Measurements from ENCODE around the gene CORO7.
A peak's percentile ranks its signal among the peaks of the same experiment; 100 is the strongest.

The CORO7 gene

DNA sequence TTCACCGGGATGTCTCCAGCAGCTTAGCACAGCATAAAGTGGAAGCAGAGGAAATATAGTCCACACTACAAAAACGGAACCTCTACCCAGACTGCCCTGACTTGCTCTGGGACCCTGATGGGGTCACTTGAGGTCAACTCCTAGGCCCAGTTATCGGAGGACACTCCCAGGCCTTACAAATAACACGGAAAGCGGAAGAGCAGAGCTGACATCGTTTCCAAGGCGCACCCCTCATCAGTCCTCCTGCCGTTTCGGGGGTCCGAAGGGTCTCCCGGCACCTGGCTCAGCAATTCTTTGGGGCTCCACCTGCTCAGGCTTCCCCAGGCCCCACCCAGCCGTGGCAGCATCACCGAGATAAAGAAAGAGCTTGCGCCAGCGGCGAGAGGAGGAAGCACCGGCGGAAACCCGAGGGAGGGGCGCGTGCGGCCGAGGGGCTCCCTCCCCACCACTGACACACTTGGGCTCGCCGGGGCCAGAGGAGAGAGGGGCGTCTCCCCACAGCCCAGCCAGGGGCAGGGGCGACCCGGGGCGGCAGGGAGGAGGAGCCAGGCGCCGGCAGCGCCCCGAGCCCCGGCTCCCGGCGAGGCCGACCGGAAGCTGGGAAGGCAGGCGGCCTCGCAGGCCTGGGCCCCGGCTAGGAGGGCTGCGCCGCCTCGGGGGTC lies 727 bp downstream of the CORO7 start:
- H3K27ac ChIP-seq = peak overlapping the region; percentile 94 to 99 (median 98)
- H3K9ac ChIP-seq = peak overlapping the region; percentile 91 to 100 (median 98)
- peak overlapping the region; percentile 82 to 99 (median 95) for H3K4me2 ChIP-seq
- peaks cover 25 to 58% (median 36%) of the 10 kb centered on the region in 10 experiments for H3K4me1 ChIP-seq
- peak overlapping the region; percentile 89 to 99 (median 94) for H3K4me3 ChIP-seq
- H3K27me3 ChIP-seq = no peaks in the 10 kb centered on the region
- peak in 3 of 11 experiments; percentile 8 to 23 (median 21); a peak in 1 of 22 replicates for TF ChIP-seq Cebpa-rat (IDR thresholded peaks at IDR 0.05)
- H3K36me3 ChIP-seq = peaks cover 28 to 40% (median 31%) of the 10 kb centered on the region in 11 experiments
- peaks cover 43 to 56% (median 47%) of the 10 kb centered on the region in 11 experiments for H4K20me1 ChIP-seq
- H3K9me3 ChIP-seq (replicated peaks in 1 of 11) = no peaks in the 10 kb centered on the region

DNA sequence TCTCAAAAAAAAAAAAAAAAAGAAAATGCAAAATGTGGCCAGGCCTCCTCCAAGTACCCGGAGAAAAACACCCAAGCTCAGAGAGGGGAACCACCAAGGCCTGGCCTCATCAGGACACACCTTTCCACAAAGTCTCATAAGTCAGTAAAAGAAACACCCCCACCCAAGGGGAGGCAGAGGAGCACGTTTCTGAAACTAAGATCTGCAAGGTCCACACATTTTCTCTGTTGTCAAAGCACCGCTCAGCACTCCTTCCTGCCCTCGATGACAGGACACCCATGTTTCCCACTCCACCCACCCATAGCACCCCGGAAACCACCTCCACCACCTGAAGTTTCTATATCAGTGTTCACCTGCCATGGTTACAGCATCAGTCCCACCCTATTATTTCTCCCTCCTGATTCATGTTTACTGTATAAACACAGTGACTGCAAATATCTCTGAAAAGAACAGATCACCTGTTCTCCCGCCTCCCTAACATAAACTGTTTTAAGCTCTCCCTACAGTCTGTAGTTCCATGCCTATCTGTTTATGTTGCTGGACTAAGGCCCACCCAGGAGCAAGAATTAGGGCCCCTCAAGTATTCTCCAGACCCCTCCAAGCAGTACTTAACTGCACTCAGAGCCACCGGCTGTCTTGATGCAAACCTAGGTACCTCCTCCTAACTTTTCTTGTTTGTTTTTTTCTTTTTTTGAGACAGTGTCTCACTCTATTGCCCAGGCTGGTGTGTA lies 2.0 kb downstream of the CORO7 start:
- H3K9me3 ChIP-seq (replicated peaks in 1 of 11) = no peaks in the 10 kb centered on the region
- H3K9ac ChIP-seq = peak overlapping the region; percentile 91 to 100 (median 98)
- H4K20me1 ChIP-seq = peaks cover 56 to 69% (median 61%) of the 10 kb centered on the region in 11 experiments
- peak overlapping the region; percentile 82 to 99 (median 95) for H3K4me2 ChIP-seq
- H3K36me3 ChIP-seq = peaks cover 41 to 53% (median 44%) of the 10 kb centered on the region in 11 experiments
- peaks cover 25 to 45% (median 37%) of the 10 kb centered on the region in 10 experiments for H3K4me1 ChIP-seq
- H3K27me3 ChIP-seq = no peaks in the 10 kb centered on the region
- no peak for TF ChIP-seq Cebpa-rat (IDR thresholded peaks at IDR 0.05)
- peak overlapping the region; percentile 94 to 99 (median 98); a peak in 21 of 22 replicates for H3K27ac ChIP-seq
- peak overlapping the region; percentile 89 to 99 (median 94); a peak in 19 of 20 replicates for H3K4me3 ChIP-seq

DNA sequence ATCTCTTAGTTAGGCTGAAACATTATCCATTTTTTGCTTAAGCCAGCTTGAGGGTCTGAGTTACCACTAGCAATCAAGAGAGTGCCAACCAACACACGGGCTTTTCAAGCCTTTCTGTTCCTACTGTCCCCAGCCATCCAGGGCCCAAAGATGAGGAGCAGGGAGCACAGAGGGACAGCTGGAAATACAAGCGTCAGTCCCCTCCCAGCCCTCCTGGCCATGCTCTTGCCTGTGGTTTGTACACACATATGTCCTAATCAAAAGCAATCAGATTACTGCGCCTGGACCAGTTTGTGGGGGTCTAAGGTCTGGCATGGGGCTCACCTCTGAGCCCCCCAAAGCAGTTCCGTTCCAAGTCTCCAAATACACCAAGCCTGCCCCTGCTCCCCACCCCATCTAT lies 3.5 kb downstream of the CORO7 start:
- peaks cover 71 to 84% (median 76%) of the 10 kb centered on the region in 11 experiments for H4K20me1 ChIP-seq
- no peak overlapping the region for H3K27ac ChIP-seq

DNA sequence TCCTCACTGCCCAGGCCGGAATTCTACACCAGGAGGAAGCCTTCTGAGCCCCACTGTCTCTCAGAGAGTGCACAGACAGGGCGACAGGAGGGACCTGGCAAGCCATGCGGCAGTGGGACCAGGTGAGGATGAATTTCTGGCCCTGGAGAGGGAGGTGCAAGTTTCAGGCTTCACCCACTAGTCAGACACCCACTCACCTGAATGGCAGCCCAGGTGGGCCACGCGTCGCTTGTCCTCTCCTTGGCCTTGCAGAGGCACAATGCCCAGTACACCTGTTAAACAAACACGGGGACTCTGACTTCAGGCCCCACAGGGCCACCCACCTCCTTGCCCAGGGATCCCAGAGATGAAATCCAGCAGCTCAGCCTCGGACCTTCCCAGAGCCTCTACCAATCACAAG lies 4.2 kb downstream of the CORO7 start:
- peaks cover 22 to 54% (median 33%) of the 10 kb centered on the region in 10 experiments for H3K4me1 ChIP-seq
- no peak overlapping the region for H3K27ac ChIP-seq
- peaks cover 63 to 75% (median 66%) of the 10 kb centered on the region in 11 experiments for H3K36me3 ChIP-seq
- no peaks in the 10 kb centered on the region for H3K9me3 ChIP-seq (replicated peaks in 1 of 11)
- H3K27me3 ChIP-seq = no peaks in the 10 kb centered on the region
- no peak overlapping the region for H3K4me2 ChIP-seq
- H4K20me1 ChIP-seq = peaks cover 78 to 91% (median 83%) of the 10 kb centered on the region in 11 experiments
- peak overlapping the region in 2 of 11 experiments; percentile 24 to 35; a peak in 5 of 22 replicates for H3K9ac ChIP-seq
- no peak overlapping the region for H3K4me3 ChIP-seq
- no peak for TF ChIP-seq Cebpa-rat (IDR thresholded peaks at IDR 0.05)

More for the DNA sequence above, 3.5 kb downstream of the CORO7 start:
- Histone ChIP-seq H3K9me3 (replicated peaks in 1 of 11) (no peaks in the 10 kb centered on the region), H3K36me3 (peaks cover 56 to 68% (median 59%) of the 10 kb centered on the region in 11 experiments), H3K27me3 (no peaks in the 10 kb centered on the region), H3K4me2 (peak overlapping the region in 3 of 11 experiments; percentile 91 to 98 (median 98); a peak in 3 of 22 replicates), H3K4me3 (no peak overlapping the region), H3K9ac (peak overlapping the region in 4 of 11 experiments; percentile 2 to 27 (median 16); a peak in 1 of 22 replicates), H3K4me1 (peaks cover 26 to 57% (median 34%) of the 10 kb centered on the region in 10 experiments)
- no peak for TF ChIP-seq Cebpa-rat (IDR thresholded peaks at IDR 0.05)

DNA sequence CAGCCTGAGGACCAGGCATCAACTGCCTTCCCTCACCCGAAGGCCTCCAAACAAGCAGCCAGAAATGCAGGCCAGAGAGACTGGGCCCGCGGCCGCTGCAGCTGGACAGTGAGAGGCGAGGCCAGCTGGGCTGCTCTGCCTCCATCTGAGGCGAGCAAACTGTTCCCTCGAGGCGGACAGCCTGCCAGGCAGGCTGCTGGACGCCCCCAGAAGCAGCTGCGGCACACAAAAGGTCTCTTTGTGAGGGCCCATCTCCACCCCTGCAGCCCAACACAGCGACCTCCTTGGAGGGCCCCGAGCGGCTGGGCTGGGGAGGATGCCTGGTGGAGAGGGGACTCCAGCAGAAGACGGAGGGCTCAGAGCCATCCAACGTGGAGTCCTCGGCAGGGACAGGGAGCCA lies 4.7 kb downstream of the CORO7 start:
- H3K9me3 ChIP-seq (replicated peaks in 1 of 11) = no peaks in the 10 kb centered on the region
- H3K4me3 ChIP-seq = no peak overlapping the region
- H3K9ac ChIP-seq = peak overlapping the region in 3 of 11 experiments; percentile 4 to 35 (median 33); a peak in 3 of 22 replicates
- TF ChIP-seq Cebpa-rat (IDR thresholded peaks at IDR 0.05) = no peak
- H3K27ac ChIP-seq = no peak overlapping the region
- H3K4me1 ChIP-seq = peaks cover 18 to 49% (median 30%) of the 10 kb centered on the region in 10 experiments
- H3K27me3 ChIP-seq = no peaks in the 10 kb centered on the region
- no peak overlapping the region for H3K4me2 ChIP-seq
- peaks cover 78 to 91% (median 86%) of the 10 kb centered on the region in 11 experiments for H4K20me1 ChIP-seq
- peaks cover 68 to 79% (median 71%) of the 10 kb centered on the region in 11 experiments for H3K36me3 ChIP-seq

DNA sequence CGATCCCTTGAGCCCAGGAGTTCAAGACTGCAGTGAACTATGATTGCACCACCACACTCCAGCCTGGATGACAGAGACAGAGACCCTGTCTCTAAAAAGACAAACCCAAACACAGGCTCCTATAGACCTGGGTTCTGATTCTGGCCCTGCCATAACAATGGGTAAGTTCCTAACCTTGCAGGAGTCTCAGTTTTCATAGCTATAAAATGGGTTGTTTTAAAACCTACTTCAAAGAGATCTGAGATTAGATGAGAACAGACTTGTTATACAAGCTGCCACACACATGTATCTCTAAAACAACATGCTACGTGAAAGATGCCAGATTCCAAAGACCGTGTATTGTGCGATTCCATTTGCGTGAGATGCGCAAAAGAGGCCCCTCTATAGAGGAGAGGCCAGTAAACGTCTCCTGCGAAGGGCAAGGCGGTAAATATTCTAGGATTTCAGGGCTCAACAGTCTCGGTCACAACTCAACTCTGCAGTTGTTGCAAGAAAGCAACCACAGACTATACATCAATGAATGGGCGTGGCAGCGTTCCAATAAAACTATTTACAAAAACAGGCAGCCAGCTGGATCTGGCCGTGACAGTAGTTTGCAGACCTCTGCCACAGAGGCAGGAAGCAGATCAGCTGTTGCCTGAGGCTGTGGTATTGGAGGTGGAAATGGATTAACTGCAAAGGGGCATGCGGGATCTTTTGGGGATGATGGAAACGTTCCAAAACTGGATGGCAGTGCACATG lies 5.9 kb downstream of the CORO7 start:
- H3K9me3 ChIP-seq (replicated peaks in 1 of 11) = no peaks in the 10 kb centered on the region
- peaks cover 18 to 49% (median 30%) of the 10 kb centered on the region in 10 experiments for H3K4me1 ChIP-seq
- H3K9ac ChIP-seq = peak overlapping the region in 1 of 11 experiments; percentile 40; a peak in 3 of 22 replicates
- no peak overlapping the region for H3K27ac ChIP-seq
- no peak overlapping the region for H3K4me2 ChIP-seq
- H3K27me3 ChIP-seq = no peaks in the 10 kb centered on the region
- peaks cover 81 to 99% (median 94%) of the 10 kb centered on the region in 11 experiments for H4K20me1 ChIP-seq
- H3K36me3 ChIP-seq = peaks cover 77 to 91% (median 82%) of the 10 kb centered on the region in 11 experiments
- TF ChIP-seq Cebpa-rat (IDR thresholded peaks at IDR 0.05) = no peak
- H3K4me3 ChIP-seq = no peak overlapping the region

DNA sequence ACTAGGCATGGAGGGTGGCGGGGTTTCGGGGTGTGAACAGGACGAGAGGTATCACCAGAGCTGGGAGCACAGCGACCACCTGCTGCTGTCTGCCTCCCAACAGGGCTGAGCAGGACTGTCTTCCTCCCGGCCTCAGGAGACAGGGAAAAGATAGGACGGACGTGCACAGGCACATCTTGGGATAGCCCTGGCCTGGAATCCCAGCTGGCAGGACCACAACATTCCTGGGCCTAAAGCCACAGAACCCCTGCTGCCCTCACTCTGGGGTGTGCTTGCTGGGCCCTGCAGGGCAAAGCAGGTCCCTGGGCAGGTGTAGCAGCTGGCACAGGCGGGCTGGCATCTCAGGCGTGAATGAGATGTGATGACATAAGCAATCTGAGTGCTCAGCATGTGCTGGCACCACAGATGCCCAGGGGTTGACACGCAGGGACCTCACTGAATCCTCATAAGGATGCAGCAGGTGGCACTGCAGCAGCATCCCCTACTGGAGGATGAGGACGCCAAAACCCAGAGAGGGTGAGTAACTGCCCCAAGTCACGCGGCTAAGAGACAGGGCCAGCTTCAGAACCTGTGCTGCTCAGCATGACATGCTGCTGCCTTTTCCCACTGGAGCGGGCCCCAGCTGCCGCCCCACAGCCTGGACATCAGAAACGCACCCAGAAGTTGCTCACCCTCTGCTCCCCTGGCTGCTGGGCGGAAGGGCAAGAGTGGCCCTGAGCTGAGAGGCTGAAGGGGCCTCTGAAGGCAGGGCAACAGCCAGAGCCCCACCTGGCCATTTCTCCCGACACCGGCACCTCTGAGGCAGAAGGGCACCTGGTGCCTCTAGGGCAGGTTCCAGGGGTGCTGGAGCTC lies 7.1 kb downstream of the CORO7 start:
- Histone ChIP-seq H3K9me3 (replicated peaks in 1 of 11) (no peaks in the 10 kb centered on the region), H3K4me1 (peaks cover 6 to 39% (median 21%) of the 10 kb centered on the region in 10 experiments), H3K27me3 (no peaks in the 10 kb centered on the region), H4K20me1 (peaks cover 82 to 100% (median 94%) of the 10 kb centered on the region in 11 experiments), H3K4me2 (no peak overlapping the region), H3K27ac (no peak overlapping the region), H3K9ac (peak overlapping the region in 6 of 11 experiments; percentile 4 to 34 (median 20); a peak in 4 of 22 replicates), H3K4me3 (no peak overlapping the region), H3K36me3 (peaks cover 88 to 100% (median 94%) of the 10 kb centered on the region in 11 experiments)
- TF ChIP-seq Cebpa-rat (IDR thresholded peaks at IDR 0.05) = no peak

DNA sequence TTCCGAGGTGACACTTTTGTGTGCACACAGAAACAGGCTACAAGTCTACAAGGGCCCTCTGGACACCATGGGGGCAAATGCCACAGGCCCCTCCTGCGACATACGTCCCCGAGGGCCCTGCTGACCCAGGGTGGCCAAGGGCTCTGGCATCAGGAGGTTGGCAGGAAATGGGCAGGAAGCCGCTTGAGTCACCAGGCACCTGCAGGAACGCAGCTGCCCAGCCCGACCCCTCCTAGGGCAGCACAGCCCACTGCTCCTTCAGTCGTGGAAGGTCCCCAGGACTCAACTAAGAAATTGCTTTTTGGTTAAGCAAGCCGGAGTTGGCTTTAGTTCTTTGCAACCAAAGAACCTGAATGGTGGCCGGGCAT lies 8.1 kb downstream of the CORO7 start:
- no peak for TF ChIP-seq Cebpa-rat (IDR thresholded peaks at IDR 0.05)
- no peak overlapping the region for H3K27ac ChIP-seq
- peaks cover 82 to 100% (median 94%) of the 10 kb centered on the region in 11 experiments for H4K20me1 ChIP-seq
- no peaks in the 10 kb centered on the region for H3K27me3 ChIP-seq
- peak overlapping the region in 2 of 11 experiments; percentile 1 to 28; a peak in 1 of 22 replicates for H3K9ac ChIP-seq
- H3K4me1 ChIP-seq = peaks cover 0 to 30% (median 11%) of the 10 kb centered on the region in 10 experiments; a peak in 11 of 20 replicates
- no peak overlapping the region for H3K4me2 ChIP-seq
- peaks cover 97 to 100% (median 100%) of the 10 kb centered on the region in 11 experiments for H3K36me3 ChIP-seq
- H3K4me3 ChIP-seq = no peak overlapping the region
- no peaks in the 10 kb centered on the region for H3K9me3 ChIP-seq (replicated peaks in 1 of 11)

All from BLaER1 treated with 17β-estradiol and CSF1 and Interleukin-3, amounts not matched to agents 10 nM and 100 nM (cell line).